ACHN (cell line): ENCODE measurements around the gene PCDHGA9.
"Not testable (repeated sequence)": the region's sequence is repeated elsewhere in the genome, so short reads cannot be mapped to it uniquely, and the experiment has no call there.

Experiments used
- DNase-seq: peaks from one replicate; pipeline ENCODE4 v3.0.0-alpha.2; 2015
- in situ Hi-C: cut with HindIII; loops from 2 replicates; pipeline ENCODE4 v1.10.0; 2017; ENCODE audit warnings: low sequenced_read_pairs, low pct_ligation_motif_present, low pct_unique_long_range_greater_than_20kb

The PCDHGA9 gene

GRCh38 chr5:141382469-141383294, 19.9 kb upstream of the PCDHGA9 start, which contains the start of gene PCDHGA7:
Gene PCDHGA7 (plus strand): TSS chr5:141382742. CDS start chr5:141382900, 158 bp downstream.
- in situ Hi-C loops = no loop called here
- peak; percentile 60 for DNase-seq

- DNase-seq = no peak
- in situ Hi-C loops = no loop called here
Observed at GRCh38 chr5:141383345-141383744, 19.2 kb upstream of the PCDHGA9 start.

- in situ Hi-C loops = no loop called here
- no peak for DNase-seq
Observed at GRCh38 chr5:141384471-141385267, 17.9 kb upstream of the PCDHGA9 start.

- DNase-seq, in situ Hi-C loops: not testable (repeated sequence)
Observed at GRCh38 chr5:141387557-141388311, 14.8 kb upstream of the PCDHGA9 start, which contains the start of gene PCDHGB4. Gene PCDHGB4 (plus strand): TSS chr5:141387698. CDS start chr5:141387885, 187 bp downstream.

GRCh38 chr5:141388661-141389060, 13.9 kb upstream of the PCDHGA9 start:
- in situ Hi-C loops = no loop called here
- DNase-seq = no peak

GRCh38 chr5:141389153-141390042, 13.2 kb upstream of the PCDHGA9 start:
- DNase-seq = no peak
- in situ Hi-C loops = no loop called here

- in situ Hi-C loops = no loop called here
- no peak for DNase-seq
Observed at GRCh38 chr5:141392429-141393198, 10.0 kb upstream of the PCDHGA9 start, which contains the start of gene PCDHGA8. Gene PCDHGA8 (plus strand): TSS chr5:141392633. CDS start chr5:141392814, 181 bp downstream.

- no peak for DNase-seq
- in situ Hi-C loops = no loop called here
Observed at GRCh38 chr5:141393267-141393666, 9.3 kb upstream of the PCDHGA9 start.

GRCh38 chr5:141394401-141395187, 8.0 kb upstream of the PCDHGA9 start:
- in situ Hi-C loops = not testable (repeated sequence)

GRCh38 chr5:141397756-141398551, 4.6 kb upstream of the PCDHGA9 start, which contains the start of gene PCDHGB5:
Gene PCDHGB5 (plus strand): TSS chr5:141397947. CDS start chr5:141398128, 181 bp downstream.
- in situ Hi-C loops, DNase-seq: not testable (repeated sequence)

More at GRCh38 chr5:141394401-141395187, 8.0 kb upstream of the PCDHGA9 start:
- DNase-seq = not testable (repeated sequence)

GRCh38 chr5:141398608-141399007, 4.0 kb upstream of the PCDHGA9 start:
- DNase-seq = no peak
- in situ Hi-C loops = no loop called here

GRCh38 chr5:141399555-141400258, 2.9 kb upstream of the PCDHGA9 start:
- in situ Hi-C loops = no loop called here
- no peak for DNase-seq

- in situ Hi-C loops = no loop called here
- no peak for DNase-seq
Observed at GRCh38 chr5:141403387-141403786, 809 bp downstream of the PCDHGA9 start.

- in situ Hi-C loops, DNase-seq: not testable (repeated sequence)
Observed at GRCh38 chr5:141407790-141408505, 5.4 kb downstream of the PCDHGA9 start, which contains the start of gene PCDHGB6. Gene PCDHGB6 (plus strand): TSS chr5:141408021. CDS start chr5:141408203, 182 bp downstream.
